ENCODE data around the gene FZD2. TPM values are rescaled to one million over a fixed set of nuclear protein-coding genes. Genes with fewer than 3 reads are reported as not detected.

Gene FZD2
- total and polyA plus RNA-seq, 2 of the 13 experiments (the other 11 are each of a cell fraction or from before 2014, with no cell fraction given): 0.07 to 0.13 TPM

- TF ChIP-seq UBTF (CRISPR knock-in tag; IDR thresholded peaks at IDR 0.05): peak; percentile 27; the same call in 1 of the 2 replicates
- TF ChIP-seq HHEX (CRISPR knock-in tag; IDR thresholded peaks at IDR 0.05): 0 out of 2 replicates have a peak, but pooled peaks have one; percentile 5
- no peak for TF ChIP-seq HCFC1 (IDR thresholded peaks at IDR 0.05; ENCODE audit: low read depth, low read length)
- peak; percentile 18; the same call in 1 of the 2 replicates for TF ChIP-seq ZNF770 (CRISPR knock-in tag; IDR thresholded peaks at IDR 0.05)
- TF ChIP-seq GATAD1 (CRISPR knock-in tag; IDR thresholded peaks at IDR 0.05): peak; percentile 36; the same call in 1 of the 2 replicates
- peak; percentile 91; the same call in 1 of the 2 replicates for TF ChIP-seq ZBTB38 (CRISPR knock-in tag; IDR thresholded peaks at IDR 0.05)
- peak; percentile 47; the same call in 1 of the 2 replicates for TF ChIP-seq ZSCAN31 (CRISPR knock-in tag; IDR thresholded peaks at IDR 0.05; ENCODE audit: low read depth)
- TF ChIP-seq SAP130 (CRISPR knock-in tag; IDR thresholded peaks at IDR 0.05; ENCODE audit: low read depth): peak; percentile 80
- TF ChIP-seq NR2F6 (IDR thresholded peaks at IDR 0.05): no peak
- TF ChIP-seq NR2F6 (CRISPR knock-in tag; IDR thresholded peaks at IDR 0.05): peak; percentile 81
- TF ChIP-seq TRIM22 (IDR thresholded peaks at IDR 0.05): no peak
- peak; percentile 45; the same call in 1 of the 2 replicates for TF ChIP-seq ARNTL (CRISPR knock-in tag; IDR thresholded peaks at IDR 0.05)
- TF ChIP-seq ZNF646 (CRISPR knock-in tag; IDR thresholded peaks at IDR 0.05): 0 out of 2 replicates have a peak, but pooled peaks have one; percentile 52
- TF ChIP-seq RELA (CRISPR knock-in tag; IDR thresholded peaks at IDR 0.05): 0 out of 2 replicates have a peak, but pooled peaks have one; percentile 48
- peak; percentile 27; the same call in 1 of the 2 replicates for TF ChIP-seq THAP11 (CRISPR knock-in tag; IDR thresholded peaks at IDR 0.05)
- no peak for TF ChIP-seq GTF3A (CRISPR knock-in tag; conservative IDR thresholded peaks at IDR 0.05)
- no peak for TF ChIP-seq CERS6 (CRISPR knock-in tag; IDR thresholded peaks at IDR 0.05)
Measured at GRCh38 chr17:44608727-44609435, 51.6 kb downstream of the FZD2 start (continued).
